PC-9 (cell line): ENCODE results near the gene HPDL. TPM values are rescaled to one million over a fixed set of nuclear protein-coding genes. Genes with fewer than 3 reads are reported as not detected.

Source experiments
- BruUV-seq: library from RNA; stranded (reverse); fragments of 400-500 nt; replicated peaks from 2 replicates; lab custom pipeline; 2021; lab: Mats Ljungman, UMichigan
- CTCF ChIA-PET: fragments of 300-600 bp; sonication (Branson Sonifier 250); formaldehyde crosslinking; loops from one replicate; lab custom pipeline; 2022; ENCODE audit warnings: antibody characterized with exemption; lab: Charles Lee
- POLR2A ChIA-PET: fragments of 300-600 bp; sonication (Branson Sonifier 250); formaldehyde crosslinking; loops from one replicate; lab custom pipeline; 2022; ENCODE audit warnings: antibody characterized with exemption; ENCODE audit not compliant: unreplicated experiment; lab: Charles Lee
- DNase-seq, 2 experiments: peaks; one replicate each; pipeline versions ENCODE4 v3.0.0 to v3.0.0-alpha.2; 2015 to 2022; ENCODE audit warnings: mixed read lengths in 1 of 2
- H2AFZ ChIP-seq: fragments of 200-600 bp; sonication (generic); 2 replicates; pipeline ENCODE4 v1.8.1; 2017; ENCODE audit warnings: antibody characterized with exemption
- H3F3A ChIP-seq: fragments of 200-600 bp; sonication (generic); 2 replicates; pipeline ENCODE4 v1.8.1; 2017; ENCODE audit warnings: antibody characterized with exemption, mild to moderate bottlenecking, low read depth; ENCODE audit not compliant: insufficient read depth
- H3K27ac ChIP-seq: fragments of 200-600 bp; sonication (generic); 2 replicates; pipeline ENCODE4 v1.6.1; 2016; ENCODE audit warnings: mixed run types
- H3K27me3 ChIP-seq: fragments of 200-600 bp; sonication (generic); 2 replicates; pipeline ENCODE4 v1.6.1; 2016; ENCODE audit warnings: low read depth, mixed run types; ENCODE audit not compliant: insufficient read depth
- H3K36me3 ChIP-seq: fragments of 200-600 bp; sonication (generic); 2 replicates; pipeline ENCODE4 v1.6.1; 2016; ENCODE audit warnings: low read depth, mixed run types
- H3K4me1 ChIP-seq: fragments of 200-600 bp; sonication (generic); replicated peaks from 2 replicates; pipeline ENCODE4 v1.6.1; 2016; ENCODE audit warnings: mixed run types; ENCODE audit not compliant: insufficient read depth
- H3K4me2 ChIP-seq: fragments of 200-600 bp; sonication (generic); 2 replicates; pipeline ENCODE4 v1.6.1; 2017; ENCODE audit warnings: mixed run types
- H3K4me3 ChIP-seq: fragments of 200-600 bp; sonication (generic); 2 replicates; pipeline ENCODE4 v1.6.1; 2016; ENCODE audit warnings: mixed run types
- H3K79me2 ChIP-seq: fragments of 200-600 bp; sonication (generic); 2 replicates; pipeline ENCODE4 v1.6.1; 2017; ENCODE audit warnings: low read depth, mixed run types
- H3K9me2 ChIP-seq: fragments of 200-600 bp; sonication (generic); 2 replicates; pipeline ENCODE4 v1.8.1; 2017; ENCODE audit warnings: mild to moderate bottlenecking; ENCODE audit not compliant: insufficient read depth
- H3K9me3 ChIP-seq: fragments of 200-600 bp; sonication (generic); 2 replicates; pipeline ENCODE4 v1.8.1; 2016; ENCODE audit warnings: low read depth; ENCODE audit not compliant: insufficient read depth
- H4K20me1 ChIP-seq: fragments of 200-600 bp; sonication (generic); 2 replicates; pipeline ENCODE4 v1.8.1; 2017; ENCODE audit not compliant: insufficient read depth
- CTCF ChIP-seq: fragments of 200-600 bp; sonication (generic); conservative IDR thresholded peaks from 2 replicates; pipeline ENCODE4 v1.6.1; 2017; ENCODE audit warnings: mixed run types, antibody characterized with exemption, mild to moderate bottlenecking, moderate library complexity
- EZH2 ChIP-seq: fragments of 200-600 bp; sonication (generic); IDR thresholded peaks from 2 replicates; pipeline ENCODE4 v1.8.0; 2017; ENCODE audit warnings: antibody characterized with exemption, low read depth
- intact Hi-C: fragments of 100-400 bp; cut with micrococcal nuclease; formaldehyde crosslinking; loops from one replicate; pipeline ENCODE4 v1.10.0; 2022; ENCODE audit not compliant: unreplicated experiment
- total RNA-seq: library from RNA; stranded (reverse); gene quantifications from 2 replicates; pipeline ENCODE4 v1.2.3, GENCODE V29; 2021

HPDL gene
- total RNA-seq, 1 experiment from 2014 or later, result 10.4 TPM

- BruUV-seq, result no TSS peak
- H3F3A ChIP-seq, result peaks cover 25% of the 10 kb centered on the region
Measured at GRCh38 chr1:45303520-45304310, 23.0 kb upstream of the HPDL start.

GRCh38 chr1:45304311-45305081 is 22.2 kb upstream of the HPDL start:
- ChIA-PET CTCF (interaction anchor here (0.6 to 2.7 kb wide), 5 partner anchors 20 to 46 kb away, joined by 3 to 39 read pairs (median 7); partner anchors contain the start of genes MUTYH and TOE1), POLR2A (interaction anchor here (0.6 to 1.3 kb wide), 9 partner anchors 17 to 575 kb away, joined by 3 to 42 read pairs (median 5); partner anchors contain the start of genes MUTYH, TESK2 and TOE1)
- peak overlapping the region; percentile 76 for H2AFZ ChIP-seq

More at GRCh38 chr1:45303520-45304310, 23.0 kb upstream of the HPDL start:
- TF ChIP-seq EZH2 (no peak), CTCF (peak; percentile 69)
- Histone ChIP-seq H3K9me2 (no peaks in the 10 kb centered on the region), H4K20me1 (no peaks in the 10 kb centered on the region), H2AFZ (peak overlapping the region; percentile 76), H3K79me2 (no peaks in the 10 kb centered on the region), H3K27me3 (no peaks in the 10 kb centered on the region), H3K36me3 (no peaks in the 10 kb centered on the region), H3K27ac (peak overlapping the region; percentile 72), H3K4me1 (peaks cover 10% of the 10 kb centered on the region), H3K9me3 (no peaks in the 10 kb centered on the region), H3K4me2 (peak overlapping the region; percentile 91), H3K4me3 (peak overlapping the region; percentile 60)
- intact Hi-C loops, result loop anchor here (1.0 to 5.0 kb wide), 9 partner anchors 26 to 573 kb away; partner anchors contain the start of genes KIF2C, MUTYH, NASP and RNU5D-1
- DNase-seq, result peak; percentile 89 to 96
- CTCF ChIA-PET, result interaction anchor here (0.6 to 2.7 kb wide), 42 partner anchors 11 to 1677 kb away, joined by 3 to 53 read pairs (median 7); partner anchors contain the start of genes CCDC163, HECTD3, MMACHC and MUTYH
- POLR2A ChIA-PET, result interaction anchor here (0.5 to 1.3 kb wide), 36 partner anchors 23 to 1315 kb away, joined by 3 to 42 read pairs (median 10); partner anchors contain the start of genes CCDC163, GPBP1L1, HECTD3 and HPDL

More at GRCh38 chr1:45304311-45305081, 22.2 kb upstream of the HPDL start:
- peak overlapping the region; percentile 91 for H3K4me2 ChIP-seq
- H3K9me3 ChIP-seq, result no peaks in the 10 kb centered on the region
- peaks cover 25% of the 10 kb centered on the region for H3F3A ChIP-seq
- TF ChIP-seq CTCF (no peak; the same call in 1 of the 2 replicates), EZH2 (no peak)
- H3K79me2 ChIP-seq, result no peaks in the 10 kb centered on the region
- intact Hi-C loops, result loop anchor here (1.0 to 5.0 kb wide), 6 partner anchors 25 to 574 kb away; partner anchors contain the start of genes MUTYH, RNU5D-1 and TOE1
- H3K4me3 ChIP-seq, result peak overlapping the region; percentile 60
- H3K4me1 ChIP-seq, result peaks cover 10% of the 10 kb centered on the region
- no peaks in the 10 kb centered on the region for H3K27me3 ChIP-seq
- peak; percentile 40 to 71 for DNase-seq
- peak overlapping the region; percentile 72 for H3K27ac ChIP-seq
- no peaks in the 10 kb centered on the region for H3K9me2 ChIP-seq
- H4K20me1 ChIP-seq, result no peaks in the 10 kb centered on the region
- no peaks in the 10 kb centered on the region for H3K36me3 ChIP-seq
- BruUV-seq, result TSS peak; percentile 90
